IMR-90 (cell line): ENCODE data around the gene TDRD7. TPM values are rescaled to one million over a fixed set of nuclear protein-coding genes. Genes with fewer than 3 reads are reported as not detected.
A peak's percentile ranks its signal among the peaks of the same experiment; 100 is the strongest.

Experiments
- ATAC-seq: fragments of 200-7000 bp; cut with Tn5 transposase; 2 replicates; pipeline ENCODE4 v1.9.1; 2020; ENCODE audit warnings: low read depth, mild to moderate bottlenecking, moderate library complexity
- BruUV-seq: library from RNA; stranded (reverse); fragments of 400-500 nt; replicated peaks from 2 replicates; lab custom pipeline; 2021; lab: Mats Ljungman, UMichigan
- CTCF ChIA-PET: fragments of 300-600 bp; formaldehyde crosslinking; extraction: SDS; loops from one replicate; lab custom pipeline; 2021; ENCODE audit warnings: antibody characterized with exemption; lab: Yijun Ruan, JAX
- POLR2A ChIA-PET: fragments of 300-600 bp; sonication (Branson Sonifier 250); formaldehyde crosslinking; loops from one replicate; lab custom pipeline; 2022; ENCODE audit warnings: antibody characterized with exemption; ENCODE audit not compliant: unreplicated experiment; lab: Charles Lee
- DNase-seq: peaks from one replicate; pipeline ENCODE4 v3.0.0; 2013
- H2AFZ ChIP-seq: replicated peaks from 2 replicates; pipeline ENCODE3; 2013; ENCODE audit warnings: low read length, mild to moderate bottlenecking; ENCODE audit not compliant: poor library complexity
- H2AK5ac ChIP-seq: 2 replicates; pipeline ENCODE4 v1.6.1; 2013; ENCODE audit warnings: low read depth, low read length, inconsistent platforms
- H2AK9ac ChIP-seq: replicated peaks from 2 replicates; pipeline ENCODE3; 2013; ENCODE audit warnings: mild to moderate bottlenecking, low read depth, low read length, moderate library complexity; ENCODE audit not compliant: poor library complexity
- H2BK120ac ChIP-seq: 2 replicates; pipeline ENCODE4 v1.6.1; 2013; ENCODE audit warnings: low read depth, low read length, inconsistent platforms
- H2BK15ac ChIP-seq: 3 replicates; pipeline ENCODE4 v1.6.1; 2013; ENCODE audit warnings: low read depth, low read length, inconsistent platforms
- H2BK20ac ChIP-seq: 2 replicates; pipeline ENCODE4 v1.6.1; 2013; ENCODE audit warnings: low read depth, mild to moderate bottlenecking, inconsistent platforms, low read length, moderate library complexity
- H2BK5ac ChIP-seq: 2 replicates; pipeline ENCODE4 v1.6.1; 2013; ENCODE audit warnings: mild to moderate bottlenecking, low read depth, low read length, inconsistent platforms; ENCODE audit not compliant: poor library complexity, severe bottlenecking
- H3K14ac ChIP-seq: replicated peaks from 2 replicates; pipeline ENCODE4 v1.6.1; 2013; ENCODE audit warnings: low read depth, low read length, inconsistent platforms
- H3K18ac ChIP-seq: 2 replicates; pipeline ENCODE4 v1.6.1; 2013; ENCODE audit warnings: low read depth, low read length, control low read depth
- H3K23ac ChIP-seq: 2 replicates; pipeline ENCODE4 v1.6.1; 2013; ENCODE audit warnings: low read depth, low read length, inconsistent platforms
- H3K27ac ChIP-seq: 2 replicates; pipeline ENCODE4 v1.5.1; 2013; ENCODE audit warnings: mild to moderate bottlenecking, control low read depth, low read length; ENCODE audit not compliant: insufficient read depth
- H3K27me3 ChIP-seq: 2 replicates; pipeline ENCODE4 v1.6.1; 2013; ENCODE audit warnings: low read length; ENCODE audit not compliant: control insufficient read depth, insufficient read depth
- H3K36me3 ChIP-seq: 2 replicates; pipeline ENCODE4 v1.6.1; 2013; ENCODE audit warnings: low read length, mixed read lengths; ENCODE audit not compliant: control insufficient read depth, insufficient read depth
- H3K4ac ChIP-seq: 2 replicates; pipeline ENCODE4 v1.6.1; 2013; ENCODE audit warnings: low read depth, low read length, inconsistent platforms
- H3K4me1 ChIP-seq: 2 replicates; pipeline ENCODE4 v1.6.1; 2013; ENCODE audit warnings: low read length, mixed read lengths; ENCODE audit not compliant: control insufficient read depth, insufficient read depth
- H3K4me2 ChIP-seq: 2 replicates; pipeline ENCODE4 v1.6.1; 2013; ENCODE audit warnings: low read depth, mild to moderate bottlenecking, control low read depth, low read length, moderate library complexity
- H3K4me3 ChIP-seq: 2 replicates; pipeline ENCODE4 v1.5.1; 2013; ENCODE audit warnings: low read depth, mild to moderate bottlenecking, control low read depth, low read length, moderate library complexity; ENCODE audit not compliant: insufficient read depth
- H3K56ac ChIP-seq: 2 replicates; pipeline ENCODE4 v1.6.1; 2013; ENCODE audit warnings: low read length, inconsistent platforms; ENCODE audit not compliant: insufficient read depth; ENCODE audit errors: extremely low read depth
- H3K79me1 ChIP-seq, 2 experiments: 2 replicates each; pipeline ENCODE4 v1.6.1; 2013; ENCODE audit warnings: low read length in 2 of 2, inconsistent platforms in 1 of 2, low read depth in 1 of 2
- H3K9ac ChIP-seq: 2 replicates; pipeline ENCODE4 v1.6.1; 2013; ENCODE audit warnings: low read depth, low read length, control low read depth
- H3K9me1 ChIP-seq: 2 replicates; pipeline ENCODE4 v1.6.1; 2013; ENCODE audit warnings: low read length, inconsistent platforms; ENCODE audit not compliant: insufficient read depth
- H3K9me3 ChIP-seq: 2 replicates; pipeline ENCODE4 v1.6.1; 2013; ENCODE audit warnings: low read length; ENCODE audit not compliant: control insufficient read depth, insufficient read depth
- H4K20me1 ChIP-seq: 2 replicates; pipeline ENCODE4 v1.6.1; 2013; ENCODE audit warnings: low read length, inconsistent platforms; ENCODE audit not compliant: insufficient read depth
- H4K5ac ChIP-seq: 2 replicates; pipeline ENCODE4 v1.6.1; 2013; ENCODE audit warnings: mild to moderate bottlenecking, low read depth, low read length, control low read depth
- H4K8ac ChIP-seq, 2 experiments: 2 replicates each; pipeline ENCODE4 v1.6.1; 2013; ENCODE audit warnings: low read depth in 2 of 2, low read length in 2 of 2, control low read depth in 1 of 2, inconsistent platforms in 1 of 2
- H4K91ac ChIP-seq: 2 replicates; pipeline ENCODE4 v1.6.1; 2013; ENCODE audit warnings: low read depth, low read length, inconsistent platforms; ENCODE audit not compliant: insufficient read depth
- CEBPB ChIP-seq: IDR thresholded peaks from 2 replicates; pipeline ENCODE4 v1.6.1; 2012; ENCODE audit warnings: low read depth, low read length, improper control_type of control experiment
- CHD1 ChIP-seq: IDR thresholded peaks from 2 replicates; pipeline ENCODE4 v1.6.1; 2012; ENCODE audit warnings: low read depth, low read length, improper control_type of control experiment
- FOS ChIP-seq: fragments of 150-350 bp; IDR thresholded peaks from 2 replicates; pipeline ENCODE4 v1.6.1; 2016; ENCODE audit warnings: low read depth, low read length
- WGBS, 2 experiments: methylation state at CpG; one replicate each; pipeline versions ENCODE4 v1.1.5 to v1.1.7; 2013; ENCODE audit warnings: missing lambda C conversion rate in 2 of 2; ENCODE audit not compliant: insufficient read length in 1 of 2; ENCODE audit errors: extremely low coverage in 2 of 2; 5-methylcytosine and 5-hydroxymethylcytosine counted together
- dilution Hi-C: fragments of 300-500 bp; cut with HindIII; formaldehyde crosslinking; loops from one replicate; pipeline ENCODE4 v1.14.3; 2018; ENCODE audit warnings: low sequenced_read_pairs; ENCODE audit not compliant: unreplicated experiment
- in situ Hi-C: fragments of 300-500 bp; cut with MboI; formaldehyde crosslinking; loops from 3 replicates; pipeline ENCODE4 v1.14.3; 2019; ENCODE audit warnings: low sequenced_read_pairs, inconsistent platforms, mixed read lengths
- intact Hi-C: fragments of 100-400 bp; cut with micrococcal nuclease; formaldehyde crosslinking; loops from 2 replicates; pipeline ENCODE4 v1.10.0; 2022
- polyA plus RNA-seq, 3 experiments: library from polyadenylated mRNA; depleted of rRNA; stranded (reverse); fragments of >200 nt; gene quantifications; 2 replicates each; pipeline ENCODE4 v1.2.3, GENCODE V29; 2012; ENCODE audit warnings: low replicate concordance in 1 of 3
- total RNA-seq: library from RNA; depleted of rRNA; stranded (reverse); fragments of >200 nt; gene quantifications from 2 replicates; pipeline ENCODE4 v1.2.3, GENCODE V29; 2012

TDRD7 gene
- total and polyA plus RNA-seq, 2 of the 4 experiments (the other 2 are of a cell fraction): 4.4 to 9.7 TPM

DNA sequence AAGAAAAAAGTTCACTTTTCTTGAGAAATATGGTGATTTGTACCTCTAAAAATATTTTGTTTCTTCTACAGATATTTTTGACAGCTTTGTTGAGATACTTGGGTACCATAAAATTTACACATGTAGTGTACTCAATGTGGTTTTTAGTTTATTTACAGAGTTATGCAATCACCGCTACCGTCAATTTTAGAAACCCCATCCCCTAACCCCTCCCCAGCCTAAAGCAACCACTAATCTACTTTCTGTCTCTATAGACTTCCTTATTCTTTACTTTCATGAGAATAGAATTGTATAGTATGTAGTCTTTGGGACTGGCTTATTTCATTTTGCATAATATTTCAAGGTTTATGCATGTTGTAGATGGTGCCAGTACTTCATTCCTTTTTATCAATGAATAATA is 45.0 kb upstream of the TDRD7 start:
- no peaks in the 10 kb centered on the region for H3K79me1 ChIP-seq
- no peak overlapping the region for H3K4ac ChIP-seq
- H3K27ac ChIP-seq: no peak overlapping the region
- BruUV-seq: no TSS peak
- TF ChIP-seq CHD1: no peak
- no peak for TF ChIP-seq FOS
- TF ChIP-seq CEBPB: peak; percentile 66
- H3K9me3 ChIP-seq: no peaks in the 10 kb centered on the region
- H4K8ac ChIP-seq: no peak overlapping the region
- no peak overlapping the region for H3K23ac ChIP-seq
- no peak overlapping the region for H2BK120ac ChIP-seq
- no peak overlapping the region for H4K5ac ChIP-seq
- CTCF ChIA-PET: no interaction called here
- no peak overlapping the region for H3K4me2 ChIP-seq
- WGBS, 2 experiments: no CpG with 5 or more reads among the region's 2 CpGs
- H3K9ac ChIP-seq: no peak overlapping the region
- H3K56ac ChIP-seq: no peak overlapping the region
- dilution Hi-C loops: no loop called here
- intact Hi-C loops: no loop called here
- H4K20me1 ChIP-seq: no peaks in the 10 kb centered on the region
- H2AK5ac ChIP-seq: no peak overlapping the region
- POLR2A ChIA-PET: no interaction called here
- H3K9me1 ChIP-seq: no peaks in the 10 kb centered on the region
- in situ Hi-C loops: no loop called here
- no peak overlapping the region for H3K4me3 ChIP-seq
- H2AFZ ChIP-seq: no peak overlapping the region
- H2AK9ac ChIP-seq: no peak overlapping the region
- no peaks in the 10 kb centered on the region for H3K36me3 ChIP-seq
- no peak overlapping the region for H2BK20ac ChIP-seq
- H3K14ac ChIP-seq: no peak overlapping the region
- no peak overlapping the region for H2BK15ac ChIP-seq
- no peak overlapping the region for H3K18ac ChIP-seq
- H3K27me3 ChIP-seq: no peaks in the 10 kb centered on the region
- ATAC-seq (no peak), DNase-seq (no peak)
- no peak overlapping the region for H4K91ac ChIP-seq
- H2BK5ac ChIP-seq: no peak overlapping the region
- H3K4me1 ChIP-seq: no peaks in the 10 kb centered on the region
